ENCODE measurements around the gene ARF6. TPM values are rescaled to one million over a fixed set of nuclear protein-coding genes. Genes with fewer than 3 reads are reported as not detected.
A peak's percentile ranks its signal among the peaks of the same experiment; 100 is the strongest.

Gene ARF6
- total and polyA plus RNA-seq, 10 of the 15 experiments (the other 5 are each of a cell fraction or from before 2014, with no cell fraction given) = 46.8 to 128 (median 71.9) TPM

GRCh38 chr14:49892636-49893308 lies at the start of gene ARF6 (continued):
- 0 out of 2 replicates have a peak, but pooled peaks have one; percentile 23 for TF ChIP-seq SIN3A (IDR thresholded peaks at IDR 0.05; ENCODE audit: low read depth, low read length)
- TF ChIP-seq SPI1 (IDR thresholded peaks at IDR 0.05; ENCODE audit: borderline replicate concordance, insufficient read depth, low read depth, low read length) = peak; percentile 86
- TF ChIP-seq ATF7 (IDR thresholded peaks at IDR 0.05; ENCODE audit: low read depth) = no peak
- TF ChIP-seq NR2F1 (conservative IDR thresholded peaks at IDR 0.05) = no peak
- TF ChIP-seq, protein P1, sequence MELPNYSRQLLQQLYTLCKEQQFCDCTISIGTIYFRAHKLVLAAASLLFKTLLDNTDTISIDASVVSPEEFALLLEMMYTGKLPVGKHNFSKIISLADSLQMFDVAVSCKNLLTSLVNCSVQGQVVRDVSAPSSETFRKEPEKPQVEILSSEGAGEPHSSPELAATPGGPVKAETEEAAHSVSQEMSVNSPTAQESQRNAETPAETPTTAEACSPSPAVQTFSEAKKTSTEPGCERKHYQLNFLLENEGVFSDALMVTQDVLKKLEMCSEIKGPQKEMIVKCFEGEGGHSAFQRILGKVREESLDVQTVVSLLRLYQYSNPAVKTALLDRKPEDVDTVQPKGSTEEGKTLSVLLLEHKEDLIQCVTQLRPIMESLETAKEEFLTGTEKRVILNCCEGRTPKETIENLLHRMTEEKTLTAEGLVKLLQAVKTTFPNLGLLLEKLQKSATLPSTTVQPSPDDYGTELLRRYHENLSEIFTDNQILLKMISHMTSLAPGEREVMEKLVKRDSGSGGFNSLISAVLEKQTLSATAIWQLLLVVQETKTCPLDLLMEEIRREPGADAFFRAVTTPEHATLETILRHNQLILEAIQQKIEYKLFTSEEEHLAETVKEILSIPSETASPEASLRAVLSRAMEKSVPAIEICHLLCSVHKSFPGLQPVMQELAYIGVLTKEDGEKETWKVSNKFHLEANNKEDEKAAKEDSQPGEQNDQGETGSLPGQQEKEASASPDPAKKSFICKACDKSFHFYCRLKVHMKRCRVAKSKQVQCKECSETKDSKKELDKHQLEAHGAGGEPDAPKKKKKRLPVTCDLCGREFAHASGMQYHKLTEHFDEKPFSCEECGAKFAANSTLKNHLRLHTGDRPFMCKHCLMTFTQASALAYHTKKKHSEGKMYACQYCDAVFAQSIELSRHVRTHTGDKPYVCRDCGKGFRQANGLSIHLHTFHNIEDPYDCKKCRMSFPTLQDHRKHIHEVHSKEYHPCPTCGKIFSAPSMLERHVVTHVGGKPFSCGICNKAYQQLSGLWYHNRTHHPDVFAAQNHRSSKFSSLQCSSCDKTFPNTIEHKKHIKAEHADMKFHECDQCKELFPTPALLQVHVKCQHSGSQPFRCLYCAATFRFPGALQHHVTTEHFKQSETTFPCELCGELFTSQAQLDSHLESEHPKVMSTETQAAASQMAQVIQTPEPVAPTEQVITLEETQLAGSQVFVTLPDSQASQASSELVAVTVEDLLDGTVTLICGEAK (IDR thresholded peaks at IDR 0.05; ENCODE audit: borderline replicate concordance) = peak; percentile 60; the same call in 1 of the 2 replicates
- no peak for TF ChIP-seq ZZZ3 (IDR thresholded peaks at IDR 0.05; ENCODE audit: control insufficient read depth, insufficient read length, low read depth)
- TF ChIP-seq NFYA (IDR thresholded peaks at IDR 0.05; ENCODE audit: borderline replicate concordance, low read depth, low read length) = no peak
- no peak for TF ChIP-seq RFX5 (IDR thresholded peaks at IDR 0.05; ENCODE audit: low read depth, low read length)
- no peak for TF ChIP-seq WRNIP1 (IDR thresholded peaks at IDR 0.05; ENCODE audit: borderline replicate concordance, low read depth, low read length)
- no peak; the same call in 1 of the 2 replicates for TF ChIP-seq EED (IDR thresholded peaks at IDR 0.05; ENCODE audit: low read depth)
- no peak for TF ChIP-seq RELA (IDR thresholded peaks at IDR 0.05; ENCODE audit: borderline replicate concordance, partially characterized antibody)
- TF ChIP-seq, protein P2, sequence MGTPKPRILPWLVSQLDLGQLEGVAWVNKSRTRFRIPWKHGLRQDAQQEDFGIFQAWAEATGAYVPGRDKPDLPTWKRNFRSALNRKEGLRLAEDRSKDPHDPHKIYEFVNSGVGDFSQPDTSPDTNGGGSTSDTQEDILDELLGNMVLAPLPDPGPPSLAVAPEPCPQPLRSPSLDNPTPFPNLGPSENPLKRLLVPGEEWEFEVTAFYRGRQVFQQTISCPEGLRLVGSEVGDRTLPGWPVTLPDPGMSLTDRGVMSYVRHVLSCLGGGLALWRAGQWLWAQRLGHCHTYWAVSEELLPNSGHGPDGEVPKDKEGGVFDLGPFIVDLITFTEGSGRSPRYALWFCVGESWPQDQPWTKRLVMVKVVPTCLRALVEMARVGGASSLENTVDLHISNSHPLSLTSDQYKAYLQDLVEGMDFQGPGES (IDR thresholded peaks at IDR 0.05) = no peak
- no peak for TF ChIP-seq POLR2AphosphoS2 (IDR thresholded peaks at IDR 0.05; ENCODE audit: low read depth, low read length)
- no peak for TF ChIP-seq MTA2 (IDR thresholded peaks at IDR 0.05; ENCODE audit: low read depth)
- peak; percentile 58 for TF ChIP-seq SP1 (IDR thresholded peaks at IDR 0.05; ENCODE audit: low read depth, low read length)
- peak; percentile 95 for TF ChIP-seq POLR2AphosphoS5 (IDR thresholded peaks at IDR 0.05; ENCODE audit: low read length)
- TF ChIP-seq TCF7 (IDR thresholded peaks at IDR 0.05; ENCODE audit: borderline replicate concordance) = no peak
- TF ChIP-seq NFYB (IDR thresholded peaks at IDR 0.05; ENCODE audit: insufficient read depth, low read depth, low read length) = peak; percentile 48; the same call in 1 of the 2 replicates
- peak; percentile 27; the same call in 1 of the 2 replicates for TF ChIP-seq BACH1 (IDR thresholded peaks at IDR 0.05; ENCODE audit: borderline replicate concordance)
- TF ChIP-seq EZH2 (IDR thresholded peaks at IDR 0.05; ENCODE audit: borderline replicate concordance, control insufficient read depth, low read depth, low read length) = no peak
